Tibial artery (tissue), 4 donors: ENCODE data around the gene SORCS3.

Experiments
- DNase-seq, 2 donors: peaks; one replicate each; pipeline ENCODE4 v3.0.0-alpha.2; 2019
- H3K27ac ChIP-seq, 2 donors: fragments of 200-600 bp; sonication (generic) in 1 of 2; 1 replicate in 1 of 2; 2 replicates in 1 of 2; pipeline ENCODE4 v1.5.1; 2018 to 2019; ENCODE audit warnings: mild to moderate bottlenecking in 1 of 2
- H3K27me3 ChIP-seq, 2 donors: fragments of 200-600 bp; sonication (generic) in 1 of 2; one replicate each; pipeline versions ENCODE4 v1.5.1 to v1.6.0; 2016 to 2019
- H3K36me3 ChIP-seq, 3 donors: fragments of 200-600 bp; sonication (generic) in 2 of 3; one replicate each; pipeline ENCODE4 v1.5.1; 2016 to 2019; ENCODE audit warnings: mild to moderate bottlenecking in 2 of 3
- H3K4me1 ChIP-seq, 4 donors: fragments of 200-600 bp; sonication (generic) in 2 of 4; 1 replicate in 3 of 4; 2 replicates in 1 of 4; pipeline ENCODE4 v1.5.1; 2016 to 2019
- H3K4me3 ChIP-seq, 2 donors: fragments of 200-600 bp; sonication (generic) in 1 of 2; 1 replicate in 1 of 2; 2 replicates in 1 of 2; pipeline ENCODE4 v1.5.1; 2018 to 2019; ENCODE audit warnings: mild to moderate bottlenecking in 2 of 2
- H3K9me3 ChIP-seq, 3 donors: fragments of 200-600 bp; sonication (generic) in 1 of 3; one replicate each; pipeline ENCODE4 v1.5.1; 2016 to 2019
- intact Hi-C: fragments of 100-400 bp; cut with DNase I; formaldehyde crosslinking; loops from one replicate; pipeline ENCODE4 v1.15.0; 2023; ENCODE audit warnings: low total_unique reads
- TF ChIP-seq, protein P1 (sequence below), 2 experiments: fragments of 200-600 bp in 1 of 2; fragments of 450-650 bp in 1 of 2; IDR thresholded peaks; one replicate each; pipeline ENCODE4 v1.5.1; 2017 to 2019; ENCODE audit warnings: antibody characterized with exemption in 2 of 2, mild to moderate bottlenecking in 1 of 2, moderate library complexity in 1 of 2

SORCS3 gene

DNA sequence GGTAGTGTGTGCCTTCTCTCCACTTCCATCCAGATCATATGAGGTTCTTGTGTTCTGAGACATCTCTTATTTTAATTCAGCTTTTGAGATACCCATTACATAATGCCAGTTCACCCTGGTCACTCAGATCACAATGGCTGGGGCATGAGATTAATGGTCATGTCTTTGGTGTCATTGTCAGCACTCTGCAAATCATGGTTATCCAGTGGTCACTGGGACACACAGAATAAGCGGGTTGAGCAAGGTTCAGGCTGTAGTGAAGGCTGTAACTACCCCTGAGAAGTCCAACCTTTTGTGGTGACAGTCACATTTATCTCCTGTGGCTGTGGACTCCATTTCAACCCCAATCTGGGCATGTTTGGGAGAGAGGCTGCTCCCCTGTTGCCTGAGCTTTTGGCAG lies 35.8 kb downstream of the SORCS3 start:
- H3K4me3 ChIP-seq, result no peak overlapping the region
- peaks cover 0 to 7% (median 5%) of the 10 kb centered on the region in 3 donors for H3K9me3 ChIP-seq
- no peaks in the 10 kb centered on the region for H3K36me3 ChIP-seq
- intact Hi-C loops, result no loop called here
- no peaks in the 10 kb centered on the region for H3K4me1 ChIP-seq
- no peak overlapping the region for H3K27ac ChIP-seq
- H3K27me3 ChIP-seq, result peaks cover 0 to 9% of the 10 kb centered on the region in 2 donors
- TF ChIP-seq, protein P1, sequence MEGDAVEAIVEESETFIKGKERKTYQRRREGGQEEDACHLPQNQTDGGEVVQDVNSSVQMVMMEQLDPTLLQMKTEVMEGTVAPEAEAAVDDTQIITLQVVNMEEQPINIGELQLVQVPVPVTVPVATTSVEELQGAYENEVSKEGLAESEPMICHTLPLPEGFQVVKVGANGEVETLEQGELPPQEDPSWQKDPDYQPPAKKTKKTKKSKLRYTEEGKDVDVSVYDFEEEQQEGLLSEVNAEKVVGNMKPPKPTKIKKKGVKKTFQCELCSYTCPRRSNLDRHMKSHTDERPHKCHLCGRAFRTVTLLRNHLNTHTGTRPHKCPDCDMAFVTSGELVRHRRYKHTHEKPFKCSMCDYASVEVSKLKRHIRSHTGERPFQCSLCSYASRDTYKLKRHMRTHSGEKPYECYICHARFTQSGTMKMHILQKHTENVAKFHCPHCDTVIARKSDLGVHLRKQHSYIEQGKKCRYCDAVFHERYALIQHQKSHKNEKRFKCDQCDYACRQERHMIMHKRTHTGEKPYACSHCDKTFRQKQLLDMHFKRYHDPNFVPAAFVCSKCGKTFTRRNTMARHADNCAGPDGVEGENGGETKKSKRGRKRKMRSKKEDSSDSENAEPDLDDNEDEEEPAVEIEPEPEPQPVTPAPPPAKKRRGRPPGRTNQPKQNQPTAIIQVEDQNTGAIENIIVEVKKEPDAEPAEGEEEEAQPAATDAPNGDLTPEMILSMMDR (IDR thresholded peaks at IDR 0.05), result no peak
- DNase-seq, result no peak

DNA sequence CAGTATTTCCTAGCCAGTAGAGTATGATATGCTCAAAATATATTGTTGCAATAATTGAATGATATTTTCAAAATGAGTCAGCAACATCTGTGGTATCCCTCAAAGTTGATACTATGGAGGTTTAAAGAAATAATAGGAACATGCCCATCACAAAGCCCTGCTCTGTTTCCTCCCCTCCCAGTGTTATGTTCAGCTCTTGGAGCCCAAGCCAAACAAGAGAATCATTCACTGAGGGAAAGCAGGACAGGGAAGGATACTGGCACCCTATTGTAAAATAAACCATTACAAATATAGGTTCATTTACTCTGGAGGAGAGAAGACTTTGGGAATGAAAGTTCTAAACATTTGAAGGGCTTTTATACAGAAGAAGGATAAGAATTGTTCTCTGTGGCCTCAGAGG lies 37.6 kb downstream of the SORCS3 start:
- Histone ChIP-seq H3K27ac (no peak overlapping the region), H3K9me3 (peaks cover 0 to 5% (median 0%) of the 10 kb centered on the region in 3 donors), H3K36me3 (no peaks in the 10 kb centered on the region), H3K4me1 (no peaks in the 10 kb centered on the region), H3K27me3 (peaks cover 0 to 9% of the 10 kb centered on the region in 2 donors), H3K4me3 (no peak overlapping the region)
- intact Hi-C loops, result no loop called here
- TF ChIP-seq, protein P1 (IDR thresholded peaks at IDR 0.05), result no peak
- no peak for DNase-seq

DNA sequence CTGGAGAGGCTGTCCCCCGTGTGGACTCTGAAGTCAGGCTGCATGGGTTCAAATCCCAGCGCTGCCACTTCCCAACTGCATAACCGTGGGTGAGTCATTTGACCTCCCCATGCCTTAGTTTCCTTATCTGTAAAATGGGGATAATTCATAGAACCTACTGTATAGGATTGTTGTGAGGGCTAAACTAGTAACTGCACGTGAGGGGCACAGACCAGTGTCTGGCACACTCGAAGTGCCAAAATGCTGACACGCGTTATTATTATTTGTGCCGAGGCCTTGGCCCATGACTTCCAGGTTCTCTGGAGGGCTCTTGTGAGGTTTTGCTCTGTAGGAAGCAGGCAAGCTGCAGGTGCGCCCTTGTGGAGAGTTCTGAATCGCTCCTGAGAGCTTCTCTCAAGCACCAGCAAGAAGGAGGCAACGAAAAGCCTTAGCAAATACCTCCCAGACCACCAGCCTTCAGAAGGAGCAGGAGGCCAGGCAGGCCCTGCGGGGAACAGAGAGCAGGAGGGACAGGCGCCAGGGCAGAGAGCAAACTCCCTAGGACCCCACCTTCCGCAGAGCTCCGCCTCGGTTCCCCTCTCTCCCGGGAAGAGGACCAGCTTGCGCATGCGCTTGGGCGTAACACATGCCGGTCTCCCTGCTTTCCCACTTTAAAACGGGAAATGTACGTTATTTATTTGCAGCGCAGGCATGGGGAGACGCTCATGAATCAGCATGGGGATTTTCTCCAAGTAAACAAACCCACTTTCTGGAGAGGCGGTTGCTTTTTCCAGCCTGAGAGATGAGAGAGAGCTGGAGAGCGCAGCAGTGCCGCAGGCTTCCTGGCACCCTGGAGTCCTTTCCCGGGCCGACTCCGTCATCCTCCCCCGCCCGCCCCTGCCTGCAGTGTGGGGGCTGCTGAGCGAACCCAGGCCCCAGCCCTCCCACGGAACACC lies 39.6 kb downstream of the SORCS3 start:
- no peaks in the 10 kb centered on the region for H3K4me1 ChIP-seq
- no peaks in the 10 kb centered on the region for H3K9me3 ChIP-seq
- H3K4me3 ChIP-seq, result no peak overlapping the region
- no peaks in the 10 kb centered on the region for H3K36me3 ChIP-seq
- peaks cover 0 to 13% of the 10 kb centered on the region in 2 donors for H3K27me3 ChIP-seq
- intact Hi-C loops, result no loop called here
- DNase-seq, result no peak
- H3K27ac ChIP-seq, result no peak overlapping the region
- TF ChIP-seq, protein P1 (IDR thresholded peaks at IDR 0.05), result no peak

DNA sequence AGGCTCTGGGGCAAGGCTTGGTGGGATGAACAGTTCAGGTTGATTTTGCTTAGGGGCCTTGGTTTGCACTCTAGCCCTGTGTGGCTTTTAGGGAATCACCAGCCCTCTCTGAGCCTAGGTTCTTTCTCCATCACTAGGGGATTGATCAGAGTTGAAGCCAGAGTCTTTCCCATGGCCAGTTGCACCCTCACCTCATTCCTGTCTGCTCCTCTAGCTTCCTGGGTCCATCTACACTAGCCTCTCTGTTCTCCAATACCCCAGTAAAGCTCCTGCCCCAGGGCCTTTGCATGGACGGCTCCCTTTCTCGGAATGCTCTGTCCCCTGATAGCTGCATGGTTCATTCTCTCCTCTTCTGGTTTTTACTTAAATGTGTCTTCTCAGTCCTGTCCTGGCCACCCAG lies 40.4 kb downstream of the SORCS3 start:
- no peaks in the 10 kb centered on the region for H3K4me1 ChIP-seq
- H3K27me3 ChIP-seq, result peaks cover 0 to 13% of the 10 kb centered on the region in 2 donors
- H3K36me3 ChIP-seq, result no peaks in the 10 kb centered on the region
- intact Hi-C loops, result no loop called here
- DNase-seq, result no peak
- no peak overlapping the region for H3K4me3 ChIP-seq
- no peak overlapping the region for H3K27ac ChIP-seq
- no peaks in the 10 kb centered on the region for H3K9me3 ChIP-seq
- TF ChIP-seq, protein P1 (IDR thresholded peaks at IDR 0.05), result no peak

DNA sequence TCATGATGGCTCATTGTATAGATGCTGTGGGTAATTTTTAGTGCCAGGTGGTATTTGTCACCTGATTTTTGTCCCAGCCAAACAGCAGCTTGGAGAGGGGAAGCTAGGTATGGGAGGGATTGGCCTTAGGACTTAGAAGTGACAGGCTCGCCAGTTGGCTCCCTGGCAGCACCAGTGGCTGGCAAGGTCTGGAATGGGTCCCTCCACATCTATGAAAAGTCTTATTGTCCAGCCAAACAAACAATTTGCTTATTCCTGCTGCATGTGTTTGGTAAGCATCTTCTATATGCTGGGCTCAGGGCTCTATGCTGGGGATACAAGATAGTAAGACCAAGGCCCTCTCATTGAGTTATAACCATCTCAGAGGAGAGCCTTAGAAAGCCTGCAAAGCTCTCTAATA lies 42.5 kb downstream of the SORCS3 start:
- H3K27ac ChIP-seq, result no peak overlapping the region
- H3K4me3 ChIP-seq, result no peak overlapping the region
- intact Hi-C loops, result no loop called here
- no peaks in the 10 kb centered on the region for H3K9me3 ChIP-seq
- DNase-seq, result no peak
- H3K27me3 ChIP-seq, result peaks cover 0 to 16% of the 10 kb centered on the region in 2 donors
- TF ChIP-seq, protein P1 (IDR thresholded peaks at IDR 0.05), result no peak
- H3K36me3 ChIP-seq, result no peaks in the 10 kb centered on the region
- H3K4me1 ChIP-seq, result no peaks in the 10 kb centered on the region
